H1 (cell line): ENCODE measurements around the gene LYRM4. TPM values are rescaled to one million over a fixed set of nuclear protein-coding genes. Genes with fewer than 3 reads are reported as not detected.

Experiments
- CTCF ChIA-PET: fragments of 300-600 bp; sonication (Branson Sonifier 250); formaldehyde crosslinking; loops from one replicate; lab custom pipeline; 2021; ENCODE audit not compliant: partially characterized antibody; lab: Charles Lee
- POLR2A ChIA-PET: fragments of 300-600 bp; sonication (Branson Sonifier 250); formaldehyde crosslinking; loops from one replicate; lab custom pipeline; 2021; ENCODE audit warnings: inconsistent platforms; ENCODE audit not compliant: partially characterized antibody; lab: Charles Lee
- DNase-seq, 2 experiments: peaks; one replicate each; pipeline versions ENCODE4 v3.0.0 to v3.0.0-alpha.2; 2010 to 2022; ENCODE audit warnings: low spot score in 2 of 2, low read depth in 1 of 2, mixed read lengths in 1 of 2
- FAIRE-seq: peaks from 2 replicates; lab custom pipeline; 2011; peaks lifted over from hg19 to GRCh38; lab: Jason Lieb, UNC
- H2AFZ ChIP-seq: 2 replicates; pipeline ENCODE4 v1.8.1; 2012; ENCODE audit warnings: low read length, inconsistent platforms
- H2AK5ac ChIP-seq: 2 replicates; pipeline ENCODE4 v1.6.1; 2013; ENCODE audit warnings: low read depth, low read length
- H2BK120ac ChIP-seq: replicated peaks from 2 replicates; pipeline ENCODE3; 2013; ENCODE audit warnings: low read depth, low read length, inconsistent platforms
- H2BK12ac ChIP-seq: 2 replicates; pipeline ENCODE4 v1.6.1; 2013; ENCODE audit warnings: low read depth, low read length
- H2BK15ac ChIP-seq: 2 replicates; pipeline ENCODE4 v1.6.1; 2013; ENCODE audit warnings: low read length
- H2BK20ac ChIP-seq: 2 replicates; pipeline ENCODE4 v1.6.1; 2013; ENCODE audit warnings: low read length
- H2BK5ac ChIP-seq: 2 replicates; pipeline ENCODE4 v1.6.1; 2013; ENCODE audit warnings: low read depth, low read length
- H3K14ac ChIP-seq: 2 replicates; pipeline ENCODE4 v1.6.1; 2013; ENCODE audit warnings: inconsistent platforms; ENCODE audit not compliant: insufficient read length
- H3K18ac ChIP-seq: 2 replicates; pipeline ENCODE4 v1.6.1; 2013; ENCODE audit warnings: low read length; ENCODE audit errors: extremely low read depth
- H3K23ac ChIP-seq: 2 replicates; pipeline ENCODE4 v1.6.1; 2013; ENCODE audit warnings: inconsistent platforms; ENCODE audit not compliant: insufficient read length
- H3K23me2 ChIP-seq: 2 replicates; pipeline ENCODE4 v1.6.1; 2013; ENCODE audit warnings: low read depth, low read length
- H3K27ac ChIP-seq: 2 replicates; pipeline ENCODE4 v1.6.1; 2011; ENCODE audit warnings: low read depth, low read length, inconsistent platforms
- H3K27me3 ChIP-seq, 4 experiments: replicated peaks in 1 of 4; 1 replicate in 1 of 4; 2 replicates in 3 of 4; pipeline versions ENCODE4 v1.6.1 to v1.8.1; 2011 to 2013; ENCODE audit warnings: low read length in 3 of 4, mild to moderate bottlenecking in 3 of 4, inconsistent platforms in 2 of 4, mixed read lengths in 2 of 4, moderate library complexity in 1 of 4; ENCODE audit not compliant: control insufficient read depth in 3 of 4, insufficient read depth in 3 of 4; ENCODE audit errors: extremely low read depth in 1 of 4
- H3K36me3 ChIP-seq, 4 experiments: 2 replicates each; pipeline versions ENCODE4 v1.6.1 to v1.8.1; 2011 to 2013; ENCODE audit warnings: mild to moderate bottlenecking in 4 of 4, low read length in 3 of 4, moderate library complexity in 2 of 4, control low read depth in 1 of 4, inconsistent platforms in 1 of 4; ENCODE audit not compliant: insufficient read depth in 4 of 4, control insufficient read depth in 2 of 4
- H3K4ac ChIP-seq: replicated peaks from 2 replicates; pipeline ENCODE3; 2013; ENCODE audit warnings: low read length, low read depth, mixed read lengths, inconsistent platforms; ENCODE audit not compliant: insufficient read length
- H3K4me1 ChIP-seq, 4 experiments: replicated peaks in 1 of 4; 1 replicate in 1 of 4; 2 replicates in 3 of 4; pipeline versions ENCODE4 v1.6.1 to v1.8.1; 2011 to 2013; ENCODE audit warnings: low read length in 3 of 4, inconsistent platforms in 2 of 4, mixed read lengths in 1 of 4; ENCODE audit not compliant: insufficient read depth in 4 of 4, control insufficient read depth in 3 of 4
- H3K4me2 ChIP-seq, 2 experiments: 2 replicates each; pipeline versions ENCODE4 v1.6.1 to v1.8.1; 2011 to 2013; ENCODE audit warnings: low read depth in 2 of 2, low read length in 2 of 2, control low read depth in 1 of 2, inconsistent platforms in 1 of 2, mild to moderate bottlenecking in 1 of 2; ENCODE audit not compliant: insufficient read depth in 1 of 2
- H3K4me3 ChIP-seq, 4 experiments: fragments of 200-600, 300-600 bp in 1 of 4; sonication (generic), shearing (Covaris generic), sonication (Bioruptor Twin) in 1 of 4; 2 replicates each; pipeline versions ENCODE4 v1.5.1 to v1.8.1; 2011 to 2016; ENCODE audit warnings: low read length in 4 of 4, low read depth in 3 of 4, control low read depth in 2 of 4, inconsistent platforms in 2 of 4, mild to moderate bottlenecking in 2 of 4, mixed read lengths in 1 of 4, moderate library complexity in 1 of 4; ENCODE audit not compliant: insufficient read depth in 2 of 4; ENCODE audit errors: extremely low read depth in 1 of 4
- H3K56ac ChIP-seq: replicated peaks from 2 replicates; pipeline ENCODE3; 2013; ENCODE audit warnings: low read depth, mild to moderate bottlenecking, mixed read lengths, low read length, inconsistent platforms; ENCODE audit not compliant: insufficient read length
- H3K79me1 ChIP-seq: 2 replicates; pipeline ENCODE4 v1.6.1; 2013; ENCODE audit warnings: low read depth, low read length, control low read depth
- H3K79me2 ChIP-seq, 2 experiments: 2 replicates each; pipeline versions ENCODE4 v1.6.1 to v1.8.1; 2012 to 2013; ENCODE audit warnings: low read length in 2 of 2, mild to moderate bottlenecking in 2 of 2, inconsistent platforms in 1 of 2; ENCODE audit not compliant: insufficient read depth in 2 of 2, control insufficient read depth in 1 of 2
- H3K9ac ChIP-seq, 4 experiments: replicated peaks in 1 of 4; 1 replicate in 1 of 4; 2 replicates in 3 of 4; pipeline versions ENCODE4 v1.6.1 to v1.8.1; 2011 to 2013; ENCODE audit warnings: low read depth in 3 of 4, low read length in 3 of 4, control low read depth in 2 of 4, mild to moderate bottlenecking in 2 of 4, moderate library complexity in 2 of 4, inconsistent platforms in 1 of 4; ENCODE audit errors: extremely low read depth in 1 of 4
- H3K9me3 ChIP-seq, 2 experiments: 2 replicates each; pipeline versions ENCODE4 v1.6.1 to v1.8.1; 2012 to 2013; ENCODE audit warnings: mild to moderate bottlenecking in 2 of 2, moderate library complexity in 2 of 2, control low read depth in 1 of 2, inconsistent platforms in 1 of 2, low read depth in 1 of 2, low read length in 1 of 2, mixed read lengths in 1 of 2; ENCODE audit not compliant: insufficient read depth in 2 of 2
- H4K20me1 ChIP-seq, 2 experiments: replicated peaks in 1 of 2; 2 replicates each; pipeline versions ENCODE3 to v1.8.1; 2011 to 2013; ENCODE audit warnings: inconsistent platforms in 2 of 2, low read length in 2 of 2, mild to moderate bottlenecking in 1 of 2; ENCODE audit not compliant: insufficient read depth in 2 of 2, control insufficient read depth in 1 of 2
- H4K5ac ChIP-seq: 2 replicates; pipeline ENCODE4 v1.6.1; 2013; ENCODE audit warnings: low read length, low read depth, mixed read lengths, inconsistent platforms; ENCODE audit not compliant: insufficient read length
- H4K8ac ChIP-seq: 2 replicates; pipeline ENCODE4 v1.8.0; 2013; ENCODE audit warnings: mild to moderate bottlenecking, moderate library complexity, low read length, inconsistent platforms; ENCODE audit not compliant: insufficient read depth; ENCODE audit errors: extremely low read depth
- H4K91ac ChIP-seq: replicated peaks from 2 replicates; pipeline ENCODE3; 2013; ENCODE audit warnings: low read length, mixed read lengths, inconsistent platforms; ENCODE audit not compliant: insufficient read length
- CBX8 ChIP-seq: fragments of 300-800, 300-1000 bp; sonication (generic); IDR thresholded peaks from 2 replicates; pipeline ENCODE4 v1.7.1; 2016; ENCODE audit warnings: low read depth, low read length, borderline replicate concordance
- CTCF ChIP-seq, 3 experiments: IDR thresholded peaks; 1 replicate in 2 of 3; 2 replicates in 1 of 3; pipeline versions ENCODE4 v1.5.1 to v1.6.1; 2011; ENCODE audit warnings: low read length in 3 of 3, mild to moderate bottlenecking in 3 of 3, inconsistent platforms in 2 of 3, low read depth in 1 of 3, moderate library complexity in 1 of 3; ENCODE audit not compliant: insufficient read depth in 1 of 3; ENCODE audit errors: control extremely low read depth in 1 of 3
- E2F6 ChIP-seq: IDR thresholded peaks from 2 replicates; pipeline ENCODE4 v1.6.1; 2012; ENCODE audit warnings: inconsistent platforms
- NRF1 ChIP-seq: IDR thresholded peaks from 2 replicates; pipeline ENCODE4 v1.6.1; 2011; ENCODE audit warnings: mild to moderate bottlenecking, low read depth, low read length, improper control_type of control experiment
- POLR2A ChIP-seq, 2 experiments: IDR thresholded peaks; 1 replicate in 1 of 2; 2 replicates in 1 of 2; pipeline ENCODE4 v1.6.1; 2011; ENCODE audit warnings: low read depth in 2 of 2, low read length in 2 of 2, mild to moderate bottlenecking in 2 of 2; ENCODE audit errors: control extremely low read depth in 1 of 2
- POU5F1 ChIP-seq: IDR thresholded peaks from 2 replicates; pipeline ENCODE4 v1.6.1; 2011; ENCODE audit warnings: low read depth, mild to moderate bottlenecking, low read length, moderate library complexity
- RXRA ChIP-seq: IDR thresholded peaks from 2 replicates; pipeline ENCODE4 v1.6.1; 2011; ENCODE audit warnings: low read depth, mild to moderate bottlenecking, low read length, moderate library complexity; ENCODE audit not compliant: insufficient read depth
- SIN3A ChIP-seq, 2 experiments: IDR thresholded peaks in 1 of 2; conservative IDR thresholded peaks in 1 of 2; 2 replicates each; pipeline ENCODE4 v1.6.1; 2011 to 2012; ENCODE audit warnings: low read length in 2 of 2, improper control_type of control experiment in 1 of 2, low read depth in 1 of 2, mild to moderate bottlenecking in 1 of 2
- TAF1 ChIP-seq: IDR thresholded peaks from 2 replicates; pipeline ENCODE4 v1.6.1; 2011; ENCODE audit warnings: mild to moderate bottlenecking, low read depth, low read length
- TEAD4 ChIP-seq: IDR thresholded peaks from 2 replicates; pipeline ENCODE4 v1.6.1; 2012; ENCODE audit warnings: low read depth, low read length, inconsistent platforms, mixed read lengths
- YY1 ChIP-seq: IDR thresholded peaks from 2 replicates; pipeline ENCODE4 v1.6.1; 2011; ENCODE audit warnings: low read depth, mild to moderate bottlenecking, low read length
- WGBS, 2 experiments: shearing (Covaris generic) in 1 of 2; methylation state at CpG; one replicate each; pipeline versions ENCODE4 v1.1.6 to v1.1.7; 2013 to 2015; ENCODE audit warnings: low lambda C conversion rate in 2 of 2, mixed read lengths in 2 of 2, inconsistent platforms in 1 of 2, low coverage in 1 of 2, missing lambda C conversion rate in 1 of 2; ENCODE audit not compliant: insufficient replicate concordance in 2 of 2, insufficient coverage in 1 of 2, insufficient read length in 1 of 2; ENCODE audit errors: extremely low coverage in 1 of 2, missing lambda C conversion rate in 1 of 2; 5-methylcytosine and 5-hydroxymethylcytosine counted together
- polyA plus RNA-seq, 7 experiments: library from polyadenylated mRNA; depleted of rRNA in 3 of 7; stranded (reverse) in 5 of 7; unstranded in 2 of 7; fragments of >200 nt in 5 of 7; fragments of 200-250 nt in 2 of 7; gene quantifications; 1 replicate in 5 of 7; 2 replicates in 1 of 7; 4 replicates in 1 of 7; pipeline versions ENCODE4 v1.2.1 to v1.2.3, GENCODE V29; 2011 to 2013; ENCODE audit warnings: missing spikeins in 2 of 7, mixed read lengths in 2 of 7
- total RNA-seq: library from RNA; stranded (reverse); fragmentation: NEBNext Ultra II Directional; extraction: Animal tissue kit (Norgen Biotek cat#: 25700); gene quantifications from 2 replicates; pipeline ENCODE4 v1.2.1, GENCODE V29; 2021

The LYRM4 gene
- total and polyA plus RNA-seq, 2 of the 8 experiments (the other 6 are each of a cell fraction or from before 2014, with no cell fraction given), result 56.6 to 62.8 TPM

GRCh38 chr6:5285526-5285925, 24.8 kb upstream of the LYRM4 start:
- Histone ChIP-seq H2BK15ac (no peak overlapping the region), H2BK120ac (no peak overlapping the region), H4K5ac (no peak overlapping the region), H3K9ac (no peak overlapping the region), H3K18ac (no peak overlapping the region), H3K56ac (no peak overlapping the region), H3K4ac (no peak overlapping the region), H3K27ac (no peak overlapping the region), H2AFZ (no peak overlapping the region), H4K20me1 (no peaks in the 10 kb centered on the region), H3K36me3 (no peaks in the 10 kb centered on the region), H3K9me3 (no peaks in the 10 kb centered on the region), H4K91ac (no peak overlapping the region), H3K4me1 (peaks cover 0 to 7% (median 2%) of the 10 kb centered on the region in 4 experiments; a peak in 3 of 7 replicates), H3K14ac (no peak overlapping the region), H3K23ac (no peak overlapping the region), H3K27me3 (no peaks in the 10 kb centered on the region), H3K4me2 (no peak overlapping the region), H2BK20ac (no peak overlapping the region), H2BK12ac (no peak overlapping the region), H2BK5ac (no peak overlapping the region), H2AK5ac (no peak overlapping the region), H4K8ac (no peak overlapping the region), H3K79me1 (peaks cover 8% of the 10 kb centered on the region; the same call in 1 of the 2 replicates), H3K4me3 (no peak overlapping the region), H3K79me2 (no peaks in the 10 kb centered on the region; a peak in 1 of 4 replicates), H3K23me2 (no peaks in the 10 kb centered on the region)
- FAIRE-seq (no peak), DNase-seq (no peak)
- WGBS, 2 experiments, result 90% methylated on average over 5 of the region's 5 CpGs; no CpG with 5 or more reads in 1 of the 2 experiments
- ChIA-PET CTCF (interaction anchor here (0.6 to 2.7 kb wide), 6 partner anchors 9 to 917 kb away, joined by 3 to 8 read pairs (median 3); no protein-coding TSS in a partner anchor), POLR2A (interaction anchor here (0.9 to 1.1 kb wide), 2 partner anchors 22 to 26 kb away, joined by 3 read pairs; no protein-coding TSS in a partner anchor)
- TF ChIP-seq RXRA, result no peak
- TF ChIP-seq POU5F1, result no peak
- TF ChIP-seq TEAD4, result no peak
- no peak for TF ChIP-seq POLR2A (IDR thresholded peaks at IDR 0.05; ENCODE audit: control extremely low read depth in 1 of 2, low read depth in 2 of 2, low read length in 2 of 2)
- no peak for TF ChIP-seq E2F6
- no peak for TF ChIP-seq CTCF (IDR thresholded peaks at IDR 0.05; ENCODE audit: control extremely low read depth in 1 of 3, insufficient read depth in 1 of 3, low read depth in 1 of 3, low read length in 3 of 3)
- TF ChIP-seq NRF1, result no peak
- TF ChIP-seq TAF1, result no peak
- TF ChIP-seq YY1, result no peak
- TF ChIP-seq SIN3A (conservative IDR thresholded peaks at IDR 0.05 in 1 of 2, IDR thresholded peaks at IDR 0.05 in 1 of 2; ENCODE audit: low read depth in 1 of 2, low read length in 2 of 2), result no peak
- no peak for TF ChIP-seq CBX8
